ENCODE data around the gene KCNH8.

- no peak for TF ChIP-seq CTCF (conservative IDR thresholded peaks at IDR 0.05 in 1 of 2, IDR thresholded peaks at IDR 0.05 in 1 of 2; ENCODE audit: low read depth in 1 of 2, low read length in 2 of 2)
- TF ChIP-seq EZH2 (IDR thresholded peaks at IDR 0.05; ENCODE audit: low read length, missing control alignments) = no peak
Observed at GRCh38 chr3:19254189-19254588, 105.9 kb downstream of the KCNH8 start.

Data from fibroblast of lung (primary cell).